Embryonic facial prominence (tissue), 1 donor: Measurements from ENCODE around the gene ROBO1.
A peak's percentile ranks its signal among the peaks of the same experiment; 100 is the strongest.
"Not testable (repeated sequence)": the region's sequence is repeated elsewhere in the genome, so short reads cannot be mapped to it uniquely, and the experiment has no call there.

Experiments used
- DNase-seq: peaks from one replicate; pipeline ENCODE4 v3.0.0-alpha.2; 2016; ENCODE audit errors: extremely low spot score

ROBO1 gene

GRCh38 chr3:79378064-79378463 is 389.7 kb downstream of the ROBO1 start:
- DNase-seq = no peak

GRCh38 chr3:79369306-79369705 is 398.5 kb downstream of the ROBO1 start:
- DNase-seq = no peak

- no peak for DNase-seq
Observed at GRCh38 chr3:79368403-79368802, 399.4 kb downstream of the ROBO1 start.

GRCh38 chr3:79367803-79368202 is 400.0 kb downstream of the ROBO1 start:
- DNase-seq = no peak

GRCh38 chr3:79367066-79367465 is 400.7 kb downstream of the ROBO1 start:
- DNase-seq = no peak

- DNase-seq = no peak
Observed at GRCh38 chr3:79366414-79366813, 401.4 kb downstream of the ROBO1 start.

GRCh38 chr3:79364784-79365183 is 403.0 kb downstream of the ROBO1 start:
- no peak for DNase-seq

- no peak for DNase-seq
Observed at GRCh38 chr3:79362571-79363270, 405.1 kb downstream of the ROBO1 start.

- peak; percentile 31 for DNase-seq
Observed at GRCh38 chr3:79361748-79362378, 405.9 kb downstream of the ROBO1 start.

- DNase-seq = no peak
Observed at GRCh38 chr3:79358327-79358726, 409.5 kb downstream of the ROBO1 start.

- DNase-seq = no peak
Observed at GRCh38 chr3:79354179-79354688, 413.6 kb downstream of the ROBO1 start.

GRCh38 chr3:79351699-79352098 is 416.1 kb downstream of the ROBO1 start:
- DNase-seq = no peak

- no peak for DNase-seq
Observed at GRCh38 chr3:79344876-79345871, 422.6 kb downstream of the ROBO1 start.

GRCh38 chr3:79341961-79342360 is 425.8 kb downstream of the ROBO1 start:
- DNase-seq = no peak

- no peak for DNase-seq
Observed at GRCh38 chr3:79339846-79340245, 428.0 kb downstream of the ROBO1 start.

- DNase-seq = no peak
Observed at GRCh38 chr3:79337798-79338197, 430.0 kb downstream of the ROBO1 start.

GRCh38 chr3:79329154-79329553 is 438.6 kb downstream of the ROBO1 start:
- DNase-seq = no peak

- DNase-seq = no peak
Observed at GRCh38 chr3:79326642-79327041, 441.2 kb downstream of the ROBO1 start.

- DNase-seq = not testable (repeated sequence)
Observed at GRCh38 chr3:79325833-79326383, 441.9 kb downstream of the ROBO1 start.

- DNase-seq = no peak
Observed at GRCh38 chr3:79317551-79318518, 450.0 kb downstream of the ROBO1 start.

GRCh38 chr3:79314962-79315361 is 452.8 kb downstream of the ROBO1 start:
- no peak for DNase-seq
